Neuronal stem cell (in vitro differentiated cells): ENCODE measurements around the gene OR2V2.
"Not testable (repeated sequence)": the region's sequence is repeated elsewhere in the genome, so short reads cannot be mapped to it uniquely, and the experiment has no call there.

Source experiments
- DNase-seq: peaks from one replicate; pipeline ENCODE4 v3.0.0-alpha.2; 2013; ENCODE audit warnings: low spot score
- H2AFZ ChIP-seq: one replicate; pipeline ENCODE4 v1.6.1; 2013; ENCODE audit warnings: mild to moderate bottlenecking, low read length, inconsistent platforms
- H2AK5ac ChIP-seq: 2 replicates; pipeline ENCODE4 v1.6.1; 2013; ENCODE audit warnings: low read depth, mild to moderate bottlenecking, inconsistent platforms, low read length, moderate library complexity, mixed read lengths
- H2BK120ac ChIP-seq: 2 replicates; pipeline ENCODE4 v1.6.1; 2013; ENCODE audit warnings: low read depth, mild to moderate bottlenecking, inconsistent platforms, low read length, moderate library complexity, mixed read lengths
- H2BK12ac ChIP-seq: one replicate; pipeline ENCODE4 v1.6.1; 2013; ENCODE audit warnings: low read length, inconsistent platforms
- H2BK15ac ChIP-seq: 2 replicates; pipeline ENCODE4 v1.6.1; 2013; ENCODE audit warnings: mild to moderate bottlenecking, low read length, inconsistent platforms, mixed read lengths
- H2BK5ac ChIP-seq: one replicate; pipeline ENCODE4 v1.6.1; 2013; ENCODE audit warnings: inconsistent platforms, mild to moderate bottlenecking, low read length, moderate library complexity
- H3K14ac ChIP-seq: one replicate; pipeline ENCODE4 v1.6.1; 2013; ENCODE audit warnings: low read length, inconsistent platforms
- H3K18ac ChIP-seq: 2 replicates; pipeline ENCODE4 v1.6.1; 2013; ENCODE audit warnings: low read length, inconsistent platforms
- H3K23ac ChIP-seq: 2 replicates; pipeline ENCODE4 v1.6.1; 2013; ENCODE audit warnings: low read depth, mild to moderate bottlenecking, mixed read lengths, low read length, inconsistent platforms; ENCODE audit not compliant: poor library complexity
- H3K27ac ChIP-seq: replicated peaks from 3 replicates; pipeline ENCODE4 v1.5.1; 2013; ENCODE audit warnings: low read length, inconsistent platforms
- H3K27me3 ChIP-seq, 3 experiments: 2 replicates each; pipeline ENCODE4 v1.6.1; 2013; ENCODE audit warnings: low read length in 3 of 3, mild to moderate bottlenecking in 2 of 3, inconsistent platforms in 1 of 3, low read depth in 1 of 3, mixed read lengths in 1 of 3, moderate library complexity in 1 of 3; ENCODE audit not compliant: control insufficient read depth in 3 of 3, insufficient read depth in 3 of 3
- H3K36me3 ChIP-seq, 2 donors: replicated peaks in 1 of 2; 2 replicates each; pipeline ENCODE4 v1.6.1; 2013; ENCODE audit warnings: low read length in 2 of 2; ENCODE audit not compliant: control insufficient read depth in 2 of 2, insufficient read depth in 2 of 2
- H3K4ac ChIP-seq: 2 replicates; pipeline ENCODE4 v1.6.1; 2013; ENCODE audit warnings: inconsistent platforms, mild to moderate bottlenecking, low read length, moderate library complexity
- H3K4me1 ChIP-seq, 2 donors: 1 replicate in 1 of 2; 2 replicates in 1 of 2; pipeline ENCODE4 v1.6.1; 2013; ENCODE audit warnings: low read length in 2 of 2, low read depth in 1 of 2; ENCODE audit not compliant: control insufficient read depth in 2 of 2, insufficient read depth in 1 of 2
- H3K4me2 ChIP-seq: one replicate; pipeline ENCODE4 v1.6.1; 2013; ENCODE audit warnings: mild to moderate bottlenecking, low read length, inconsistent platforms; ENCODE audit not compliant: insufficient read depth, poor library complexity, severe bottlenecking
- H3K4me3 ChIP-seq, 2 donors: 2 replicates each; pipeline ENCODE4 v1.5.1; 2013; ENCODE audit warnings: low read length in 2 of 2, mild to moderate bottlenecking in 2 of 2, inconsistent platforms in 1 of 2, moderate library complexity in 1 of 2
- H3K79me1 ChIP-seq: one replicate; pipeline ENCODE4 v1.6.1; 2013; ENCODE audit warnings: low read depth, mild to moderate bottlenecking, inconsistent platforms, low read length, moderate library complexity
- H3K9ac ChIP-seq: one replicate; pipeline ENCODE4 v1.6.1; 2013; ENCODE audit warnings: mild to moderate bottlenecking, low read depth, low read length, inconsistent platforms; ENCODE audit not compliant: poor library complexity
- H3K9me3 ChIP-seq, 2 donors: replicated peaks in 1 of 2; 2 replicates each; pipeline versions ENCODE3 to v1.6.1; 2013; ENCODE audit warnings: low read length in 2 of 2, mild to moderate bottlenecking in 2 of 2, inconsistent platforms in 1 of 2, low read depth in 1 of 2, mixed read lengths in 1 of 2, moderate library complexity in 1 of 2; ENCODE audit not compliant: control insufficient read depth in 2 of 2, insufficient read depth in 1 of 2
- H4K8ac ChIP-seq: one replicate; pipeline ENCODE4 v1.6.1; 2013; ENCODE audit warnings: low read depth, mild to moderate bottlenecking, inconsistent platforms, low read length, moderate library complexity
- H4K91ac ChIP-seq: one replicate; pipeline ENCODE4 v1.6.1; 2013; ENCODE audit warnings: low read length, low read depth, mild to moderate bottlenecking, inconsistent platforms; ENCODE audit not compliant: poor library complexity
- WGBS, 2 donors: extraction: QIAGEN DNeasy Blood & Tissue Kit; methylation state at CpG; one replicate each; pipeline ENCODE4 v1.1.7; 2013; ENCODE audit warnings: missing lambda C conversion rate in 2 of 2, mixed read lengths in 1 of 2; ENCODE audit not compliant: insufficient read length in 2 of 2, insufficient replicate concordance in 1 of 2; ENCODE audit errors: extremely low coverage in 2 of 2; 5-methylcytosine and 5-hydroxymethylcytosine counted together

The OR2V2 gene

GRCh38 chr5:181099602-181100086, 47.7 kb upstream of the OR2V2 start:
- no peak overlapping the region for H2AK5ac ChIP-seq
- no peak overlapping the region for H3K4me3 ChIP-seq
- H2BK15ac ChIP-seq: no peak overlapping the region
- H3K23ac ChIP-seq: no peak overlapping the region
- H3K9me3 ChIP-seq: peaks cover 2 to 5% of the 10 kb centered on the region in 2 donors
- no peaks in the 10 kb centered on the region for H3K4me1 ChIP-seq
- no CpG with 5 or more reads among the region's 11 CpGs for WGBS, 2 donors
- H3K36me3 ChIP-seq: no peaks in the 10 kb centered on the region
- no peak overlapping the region for H3K4me2 ChIP-seq
- no peak overlapping the region for H2BK5ac ChIP-seq
- H3K4ac ChIP-seq: no peak overlapping the region
- no peak overlapping the region for H4K8ac ChIP-seq
- H2BK120ac ChIP-seq: no peak overlapping the region
- H3K18ac ChIP-seq: no peak overlapping the region
- peaks cover 13 to 27% (median 27%) of the 10 kb centered on the region in 3 experiments for H3K27me3 ChIP-seq
- DNase-seq: no peak
- H2AFZ ChIP-seq: no peak overlapping the region
- H3K27ac ChIP-seq: no peak overlapping the region
- no peak overlapping the region for H3K9ac ChIP-seq
- H2BK12ac ChIP-seq: no peak overlapping the region
- no peaks in the 10 kb centered on the region for H3K79me1 ChIP-seq
- no peak overlapping the region for H4K91ac ChIP-seq
- no peak overlapping the region for H3K14ac ChIP-seq

GRCh38 chr5:181100121-181100875, 47.1 kb upstream of the OR2V2 start:
- H3K36me3 ChIP-seq: no peaks in the 10 kb centered on the region
- H3K9me3 ChIP-seq: peaks cover 2 to 5% of the 10 kb centered on the region in 2 donors
- H2BK15ac ChIP-seq: peak overlapping the region; percentile 75
- peak overlapping the region; percentile 71 for H3K4me2 ChIP-seq
- no peaks in the 10 kb centered on the region for H3K79me1 ChIP-seq
- H3K14ac ChIP-seq: no peak overlapping the region
- DNase-seq: no peak
- H4K8ac ChIP-seq: no peak overlapping the region
- H3K4ac ChIP-seq: no peak overlapping the region
- peak overlapping the region; percentile 95 for H3K23ac ChIP-seq
- no peaks in the 10 kb centered on the region for H3K4me1 ChIP-seq
- peak overlapping the region in 1 of 2 donors; percentile 80 for H3K4me3 ChIP-seq
- no peak overlapping the region for H2BK120ac ChIP-seq
- peak overlapping the region; percentile 35 for H3K18ac ChIP-seq
- no peak overlapping the region for H3K27ac ChIP-seq
- H4K91ac ChIP-seq: no peak overlapping the region
- H3K9ac ChIP-seq: peak overlapping the region; percentile 70
- no peak overlapping the region for H2BK5ac ChIP-seq
- H2AK5ac ChIP-seq: no peak overlapping the region
- WGBS, 2 donors: no CpG with 5 or more reads among the region's 62 CpGs
- peak overlapping the region; percentile 70 for H2AFZ ChIP-seq
- H2BK12ac ChIP-seq: no peak overlapping the region
- peaks cover 13 to 33% (median 31%) of the 10 kb centered on the region in 3 experiments for H3K27me3 ChIP-seq

GRCh38 chr5:181101030-181101641, 46.2 kb upstream of the OR2V2 start:
- H3K4me1 ChIP-seq, H3K9ac ChIP-seq, H3K27ac ChIP-seq, H3K14ac ChIP-seq, DNase-seq, H2AK5ac ChIP-seq, H2AFZ ChIP-seq, H3K18ac ChIP-seq, H3K36me3 ChIP-seq, H4K91ac ChIP-seq, H2BK15ac ChIP-seq, H2BK120ac ChIP-seq, H2BK5ac ChIP-seq, H3K9me3 ChIP-seq, H3K4ac ChIP-seq, H3K23ac ChIP-seq, H3K4me3 ChIP-seq, H2BK12ac ChIP-seq, H3K79me1 ChIP-seq, H3K4me2 ChIP-seq, H4K8ac ChIP-seq: not testable (repeated sequence)
- H3K27me3 ChIP-seq: peaks cover 13 to 41% (median 33%) of the 10 kb centered on the region in 3 experiments
- WGBS, 2 donors: no CpG with 5 or more reads among the region's 54 CpGs

GRCh38 chr5:181101930-181102674, 45.3 kb upstream of the OR2V2 start:
- H3K79me1 ChIP-seq, H4K8ac ChIP-seq, DNase-seq, H2BK15ac ChIP-seq, H3K9ac ChIP-seq, H3K36me3 ChIP-seq, H3K14ac ChIP-seq, H3K9me3 ChIP-seq, H3K27ac ChIP-seq, H2AK5ac ChIP-seq, H3K4me3 ChIP-seq, H2BK5ac ChIP-seq, H3K4ac ChIP-seq, H3K18ac ChIP-seq, H2BK120ac ChIP-seq, H2BK12ac ChIP-seq, H2AFZ ChIP-seq, H4K91ac ChIP-seq, H3K23ac ChIP-seq, H3K4me2 ChIP-seq, H3K4me1 ChIP-seq: not testable (repeated sequence)
- peaks cover 13 to 45% (median 33%) of the 10 kb centered on the region in 3 experiments for H3K27me3 ChIP-seq
- no CpG with 5 or more reads among the region's 30 CpGs for WGBS, 2 donors
